Measurements from ENCODE around the gene GCFC2.
"Not testable (repeated sequence)": the region's sequence is repeated elsewhere in the genome, so short reads cannot be mapped to it uniquely, and the experiment has no call there.

Gene GCFC2

DNA sequence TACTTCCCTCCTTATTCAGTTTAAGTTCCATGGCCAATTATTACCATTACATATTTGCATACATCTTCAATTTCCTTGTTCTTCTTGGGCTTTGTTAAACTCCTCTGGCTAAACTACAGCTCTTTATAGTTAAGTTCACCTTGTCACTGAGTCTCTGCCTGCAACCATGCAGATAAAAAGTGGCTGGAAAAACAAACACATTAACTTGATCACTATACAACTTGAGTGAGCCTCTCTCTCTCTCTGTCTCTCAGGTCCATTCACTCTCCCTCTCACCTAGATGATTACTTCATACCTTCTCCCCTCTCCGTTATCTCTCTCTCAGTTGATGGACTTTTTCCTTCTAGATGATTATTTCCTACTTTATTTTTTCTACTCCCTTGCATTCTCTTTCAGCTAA lies 30.3 kb downstream of the GCFC2 start:
- no peak for DNase-seq (ENCODE audit: low read depth in 2 of 2, low spot score in 1 of 2)

DNA sequence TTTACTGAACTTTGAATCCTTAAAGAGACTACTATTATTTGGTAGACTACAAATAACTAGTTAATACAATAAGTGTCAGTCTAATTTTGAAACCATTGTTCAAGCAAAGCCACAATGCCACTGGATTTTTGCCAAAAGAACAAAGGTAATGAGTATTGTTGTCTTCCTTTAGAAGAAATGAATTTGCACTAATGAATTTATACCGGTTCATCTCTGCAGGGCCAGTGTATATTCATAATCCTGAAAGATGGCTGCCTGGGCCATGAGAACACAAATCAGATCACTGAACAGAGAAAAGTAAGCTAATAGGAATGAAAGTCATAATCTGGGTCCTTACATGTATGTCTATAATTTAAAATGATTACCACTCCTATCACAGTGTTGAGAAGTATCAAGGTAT lies 31.2 kb downstream of the GCFC2 start:
- DNase-seq (ENCODE audit: low read depth in 2 of 2, low spot score in 1 of 2) = no peak

DNA sequence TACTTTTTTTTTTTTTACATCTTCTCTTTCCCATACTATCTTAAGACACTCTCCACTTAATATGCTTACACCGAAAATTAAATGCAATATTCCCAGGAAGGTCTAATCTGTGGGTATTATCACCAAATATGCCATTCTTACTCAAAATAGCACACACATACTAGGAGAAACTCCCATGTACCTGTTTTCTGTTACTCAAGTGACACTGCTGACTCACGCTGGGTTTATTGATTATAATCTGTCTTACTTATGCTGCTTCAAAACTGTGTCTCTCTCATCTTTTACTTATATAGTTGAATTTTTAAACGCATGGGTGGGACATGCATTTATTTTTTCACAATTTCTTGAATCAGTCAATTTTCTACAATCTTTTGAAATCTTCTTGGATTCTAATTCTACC lies 34.3 kb downstream of the GCFC2 start:
- no peak for DNase-seq (ENCODE audit: low read depth in 2 of 2, low spot score in 1 of 2)

DNA sequence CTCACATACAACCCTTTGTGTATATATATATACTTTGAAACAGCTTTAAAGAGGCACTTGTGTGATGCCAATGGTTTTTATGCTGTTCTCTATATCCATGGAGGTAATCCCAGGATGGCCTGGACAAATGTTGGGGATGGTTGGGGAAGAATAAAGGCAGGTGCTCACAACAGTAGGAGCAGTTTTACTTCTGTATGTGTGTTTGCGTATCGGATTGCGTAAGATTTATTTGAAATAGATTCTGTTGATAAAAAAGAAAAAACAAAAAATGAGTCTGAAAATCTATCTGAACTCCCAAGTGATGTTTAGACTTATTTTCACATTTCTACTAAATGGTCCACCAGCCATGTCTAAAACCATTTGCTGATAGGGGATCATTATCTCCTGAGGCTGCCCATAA lies 34.8 kb downstream of the GCFC2 start:
- no peak for DNase-seq (ENCODE audit: low read depth in 2 of 2, low spot score in 1 of 2)

DNA sequence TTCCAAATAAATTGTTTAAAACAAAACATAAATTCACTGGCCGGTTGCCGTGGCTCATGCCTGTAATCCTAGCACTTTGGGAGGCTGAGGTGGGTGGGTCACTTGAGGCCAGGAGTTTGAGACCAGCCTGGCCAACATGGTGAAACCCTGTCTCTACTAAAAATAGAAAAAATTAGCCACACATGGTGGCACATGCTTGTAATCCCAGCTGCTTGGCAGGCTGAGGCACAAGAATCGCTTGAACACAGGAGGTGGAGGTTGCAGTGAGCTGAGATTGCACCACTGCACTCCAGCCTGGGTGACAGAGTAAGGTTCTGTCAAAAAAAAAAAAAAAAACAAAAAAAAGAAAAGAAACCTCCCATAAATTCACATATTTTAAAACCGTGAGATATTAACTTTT lies 35.3 kb downstream of the GCFC2 start:
- DNase-seq (ENCODE audit: low read depth in 2 of 2, low spot score in 1 of 2) = not testable (repeated sequence)

DNA sequence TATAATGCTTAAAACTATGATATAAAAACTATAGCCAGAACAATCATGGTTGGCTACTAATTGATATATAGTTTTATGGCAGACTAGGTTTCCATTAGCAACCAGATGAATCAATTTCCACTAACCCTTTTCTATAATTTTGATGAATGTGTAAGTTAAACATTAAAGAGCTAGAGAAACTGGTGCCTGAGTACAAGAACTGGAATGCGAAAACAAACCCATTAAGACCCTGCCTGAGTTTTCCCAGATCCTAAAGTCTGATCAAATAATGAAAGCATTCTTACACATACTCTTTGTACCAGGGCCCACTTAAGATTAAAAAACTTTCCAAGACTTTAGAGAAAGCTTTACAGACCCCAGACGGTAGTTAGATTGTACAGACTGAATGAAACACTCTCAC lies 42.8 kb downstream of the GCFC2 start:
- DNase-seq (ENCODE audit: low read depth in 2 of 2, low spot score in 1 of 2) = no peak

DNA sequence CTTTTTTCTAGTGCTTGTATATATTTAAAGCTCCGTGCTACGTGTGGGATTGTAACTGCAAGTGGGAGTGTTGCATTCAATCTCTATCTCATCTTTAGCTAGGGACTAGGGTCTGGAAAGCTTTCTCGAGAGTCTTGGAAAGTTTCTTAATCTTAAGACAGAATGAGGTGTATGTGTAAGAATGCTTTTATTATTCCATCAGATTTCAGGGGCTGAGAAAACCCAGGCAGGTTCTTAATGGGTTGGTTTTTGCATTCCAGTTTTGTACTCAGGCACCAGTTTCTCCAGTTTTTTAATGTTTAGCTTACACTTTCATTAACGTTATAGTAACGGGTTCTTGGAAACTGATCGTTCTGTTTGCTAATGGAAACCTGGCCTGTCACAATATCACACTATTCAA lies 43.8 kb downstream of the GCFC2 start:
- no peak for DNase-seq (ENCODE audit: low read depth in 2 of 2, low spot score in 1 of 2)

DNA sequence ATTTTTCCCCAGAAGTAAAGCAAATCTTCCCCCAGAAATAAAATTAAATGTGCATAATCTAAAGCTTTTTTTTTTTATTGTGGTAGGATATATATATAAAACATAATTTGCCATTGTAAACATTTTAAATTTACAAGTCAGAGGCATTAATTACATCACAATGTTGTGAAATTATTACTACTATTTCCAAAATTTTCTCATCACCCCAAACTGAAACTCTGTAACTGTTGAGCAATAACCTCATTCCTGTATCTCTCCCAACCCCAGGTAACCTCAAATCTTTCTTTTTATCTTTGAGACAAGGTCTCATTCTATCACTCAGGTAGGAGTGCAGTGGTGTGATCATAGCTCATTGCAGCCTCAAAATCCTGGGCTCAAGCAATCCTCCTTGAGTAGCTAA lies 52.9 kb downstream of the GCFC2 start:
- DNase-seq (ENCODE audit: low read depth in 2 of 2, low spot score in 1 of 2) = no peak

DNA sequence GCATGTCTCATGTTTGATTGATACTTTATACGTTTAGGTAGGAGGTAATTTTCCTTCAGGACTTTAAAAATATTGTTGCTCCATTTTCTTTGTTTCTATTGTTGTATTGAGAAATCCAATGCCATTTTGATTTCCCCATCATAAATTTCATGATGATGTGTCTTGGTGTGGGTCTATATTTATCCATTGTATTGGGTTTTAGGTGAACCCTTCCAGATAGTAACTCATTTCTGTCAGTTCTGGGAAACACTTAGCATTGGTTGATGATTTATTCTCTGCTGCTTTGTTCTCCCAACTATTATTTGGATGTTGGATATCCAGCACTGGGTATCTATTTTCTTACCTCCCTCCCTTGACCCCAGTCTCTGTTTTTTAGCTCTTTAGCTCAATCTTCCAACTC lies 54.2 kb downstream of the GCFC2 start:
- no peak for DNase-seq (ENCODE audit: low read depth in 2 of 2, low spot score in 1 of 2)

DNA sequence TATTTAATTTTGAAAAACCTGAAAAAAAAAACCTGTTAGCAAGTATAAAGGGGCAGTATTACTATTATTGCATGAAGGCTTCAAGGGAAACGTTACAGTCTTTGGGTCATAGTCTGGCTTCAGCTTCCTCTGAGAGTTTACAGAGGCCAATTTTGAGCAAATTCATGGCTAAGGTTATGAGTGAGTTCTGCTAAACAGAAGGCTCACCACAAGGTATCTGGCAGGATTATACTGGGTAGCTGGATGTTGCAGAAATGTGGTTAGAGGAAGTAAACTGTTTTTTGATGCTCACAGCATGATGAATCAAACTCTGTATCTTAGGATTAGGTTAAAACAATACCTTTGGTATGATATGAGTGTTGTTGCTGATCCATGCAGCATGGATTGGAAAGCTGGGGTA lies 54.9 kb downstream of the GCFC2 start:
- DNase-seq (ENCODE audit: low read depth in 2 of 2, low spot score in 1 of 2) = no peak

DNA sequence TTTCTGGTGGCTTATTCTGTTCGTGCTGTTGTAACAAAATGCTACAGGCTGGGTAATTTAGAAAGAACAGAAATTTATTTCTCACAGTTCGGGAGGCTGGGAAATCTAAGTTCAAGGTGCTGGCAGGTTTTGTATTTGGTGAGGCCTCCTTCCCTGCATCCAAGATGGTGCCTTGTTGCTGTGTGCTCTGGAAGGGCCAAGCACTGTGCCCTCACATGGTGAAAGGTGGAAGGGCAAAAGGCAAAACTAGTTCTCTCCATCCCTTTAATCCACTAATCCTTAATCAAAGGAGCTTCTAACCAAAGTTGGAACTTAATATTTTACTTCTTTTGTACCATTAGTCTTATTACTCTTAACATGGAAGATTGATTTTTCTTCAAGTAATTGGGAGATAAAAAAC lies 56.7 kb downstream of the GCFC2 start:
- DNase-seq (ENCODE audit: low read depth in 2 of 2, low spot score in 1 of 2) = no peak

DNA sequence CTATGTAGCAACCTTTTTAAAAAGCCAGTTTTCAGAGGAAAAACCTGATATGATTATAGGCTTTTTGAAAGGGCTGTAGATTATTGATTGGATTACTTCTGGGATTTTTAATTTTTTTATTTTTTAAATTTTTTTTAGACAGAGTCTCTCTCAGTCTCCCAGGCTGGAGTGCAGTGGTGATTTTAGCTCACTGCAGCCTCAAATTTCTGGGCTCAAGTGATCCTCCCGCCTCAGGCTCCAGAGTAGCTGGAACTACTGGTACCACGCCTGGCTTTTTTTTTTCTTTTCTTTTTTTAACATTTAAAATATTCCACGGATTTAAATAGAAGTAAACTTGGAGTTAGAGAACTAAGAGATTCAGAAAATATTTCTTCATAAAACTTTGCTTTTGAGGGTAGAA lies 62.9 kb downstream of the GCFC2 start:
- no peak for DNase-seq (ENCODE audit: low read depth in 2 of 2, low spot score in 1 of 2)

DNA sequence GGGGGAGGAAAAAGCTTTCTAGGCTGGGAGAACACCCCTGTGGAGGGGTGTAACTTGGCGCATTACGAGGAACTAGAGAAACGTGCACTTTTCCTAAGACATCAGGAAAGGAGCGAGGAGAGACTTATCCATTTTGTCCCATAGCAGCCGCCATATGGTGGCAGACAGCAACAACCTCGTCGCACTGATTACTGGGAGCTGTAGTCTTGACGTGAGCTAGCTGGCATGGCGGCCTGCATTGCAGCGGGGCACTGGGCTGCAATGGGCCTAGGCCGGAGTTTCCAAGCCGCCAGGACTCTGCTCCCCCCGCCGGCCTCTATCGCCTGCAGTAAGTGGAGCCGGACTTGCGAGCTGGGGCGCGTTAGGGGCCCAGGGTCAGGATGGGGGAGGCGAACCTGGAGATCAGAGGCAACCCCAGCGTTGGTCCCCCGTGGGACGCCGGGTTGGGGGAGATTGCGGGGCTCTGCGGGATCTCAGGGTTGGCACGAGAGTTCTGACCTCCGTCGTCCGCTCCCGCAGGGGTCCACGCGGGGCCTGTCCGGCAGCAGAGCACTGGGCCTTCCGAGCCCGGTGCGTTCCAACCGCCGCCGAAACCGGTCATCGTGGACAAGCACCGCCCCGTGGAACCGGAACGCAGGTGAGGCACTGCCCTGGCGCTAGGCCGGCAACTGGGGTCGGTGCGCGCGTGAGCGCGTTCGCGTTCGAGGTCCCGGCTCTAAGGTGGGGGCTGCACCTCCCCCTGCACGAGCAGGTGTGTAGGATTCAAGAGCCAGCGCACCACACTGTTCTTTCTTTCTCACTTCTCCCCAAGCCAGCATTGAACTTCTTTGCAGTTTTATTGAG lies 63.9 kb downstream of the GCFC2 start, which contains the start of gene MRPL19:
TSS of gene MRPL19 (plus strand) at position 201 of the 843 bp plus-strand sequence. CDS start at position 226, 25 bp downstream.
- peak; percentile 28 to 57 for DNase-seq (ENCODE audit: low read depth in 2 of 2, low spot score in 1 of 2)

DNA sequence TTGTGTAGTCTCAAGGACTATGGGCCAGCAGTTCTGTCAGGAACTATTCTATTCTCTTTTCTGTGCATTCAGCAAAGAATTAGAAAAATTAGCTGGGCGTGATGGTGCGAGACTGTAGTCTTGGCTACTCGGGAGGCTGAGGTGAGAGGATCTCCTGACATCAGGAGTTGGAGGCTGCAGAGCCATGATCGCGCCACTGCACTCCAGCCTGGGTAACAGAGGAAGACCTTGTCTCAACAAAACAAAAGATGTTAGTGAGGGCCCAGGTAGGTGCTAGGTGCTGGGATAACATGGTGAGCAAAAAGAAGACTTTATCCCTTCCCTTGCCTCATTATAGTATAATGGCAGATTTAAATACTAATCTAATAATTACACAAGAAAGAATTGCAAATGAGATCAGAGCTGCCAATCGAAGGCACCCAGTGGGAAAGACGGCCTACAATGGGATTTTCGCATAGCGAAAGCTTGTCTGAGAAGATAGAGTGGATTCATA lies 64.6 kb downstream of the GCFC2 start:
- no peak for DNase-seq (ENCODE audit: low read depth in 2 of 2, low spot score in 1 of 2)

DNA sequence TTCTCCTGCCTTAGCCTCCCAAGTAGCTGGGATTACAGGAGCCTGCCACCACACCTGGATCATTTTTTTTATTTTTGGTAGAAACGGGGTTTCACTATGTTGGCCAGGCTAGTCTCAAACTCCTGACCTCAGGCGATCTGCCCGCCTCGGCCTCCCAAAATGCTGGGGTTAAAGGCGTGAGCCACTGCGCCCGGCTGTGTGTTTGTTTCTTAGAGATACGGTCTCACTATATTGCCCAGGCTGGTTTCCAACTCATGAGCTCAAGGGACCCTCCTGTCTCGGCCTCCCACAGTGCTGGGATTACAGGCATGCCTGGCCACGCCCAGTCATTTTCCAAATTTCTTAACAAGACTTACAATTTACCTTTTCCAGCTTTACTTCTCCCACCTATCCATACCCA lies 65.1 kb downstream of the GCFC2 start:
- no peak for DNase-seq (ENCODE audit: low read depth in 2 of 2, low spot score in 1 of 2)

DNA sequence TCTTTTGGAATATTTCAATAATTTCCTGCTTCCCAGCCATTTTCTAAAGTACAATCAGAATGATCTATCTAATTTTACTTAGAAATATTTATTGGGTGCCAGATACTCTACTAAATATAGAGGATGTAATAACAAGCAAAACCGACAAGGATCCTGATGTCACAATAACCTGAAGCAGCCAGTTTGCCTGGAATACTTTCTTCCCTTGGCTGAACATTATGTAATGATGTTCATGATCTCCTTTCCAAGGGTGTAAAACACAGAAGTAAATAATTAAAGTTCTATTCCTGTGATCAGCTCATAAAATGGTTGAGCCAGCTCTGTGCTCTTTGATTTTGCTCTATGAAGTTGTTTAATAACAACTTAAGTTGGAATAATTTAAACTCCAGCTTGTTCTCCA lies 66.7 kb downstream of the GCFC2 start:
- DNase-seq (ENCODE audit: low read depth in 2 of 2, low spot score in 1 of 2) = no peak

DNA sequence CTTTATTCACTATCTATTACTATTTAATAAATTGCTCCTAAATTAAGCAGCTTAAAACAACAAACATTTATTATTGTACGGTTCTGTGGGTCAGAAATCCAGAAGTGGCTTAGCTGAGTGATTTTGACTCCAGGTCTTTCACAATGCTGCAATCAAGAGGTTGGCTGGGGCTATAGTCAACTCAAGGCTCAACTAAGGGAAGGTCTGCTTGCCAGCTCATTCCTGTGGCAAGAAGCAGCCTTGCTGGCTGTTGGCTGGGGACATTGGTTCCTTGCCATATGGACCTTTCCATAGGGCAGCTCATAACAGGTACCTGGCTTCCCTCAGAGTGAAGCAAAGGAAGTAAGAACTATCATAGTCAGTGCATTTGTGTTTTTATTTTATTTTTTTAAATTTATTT lies 69.1 kb downstream of the GCFC2 start:
- DNase-seq (ENCODE audit: low read depth in 2 of 2, low spot score in 1 of 2) = no peak

DNA sequence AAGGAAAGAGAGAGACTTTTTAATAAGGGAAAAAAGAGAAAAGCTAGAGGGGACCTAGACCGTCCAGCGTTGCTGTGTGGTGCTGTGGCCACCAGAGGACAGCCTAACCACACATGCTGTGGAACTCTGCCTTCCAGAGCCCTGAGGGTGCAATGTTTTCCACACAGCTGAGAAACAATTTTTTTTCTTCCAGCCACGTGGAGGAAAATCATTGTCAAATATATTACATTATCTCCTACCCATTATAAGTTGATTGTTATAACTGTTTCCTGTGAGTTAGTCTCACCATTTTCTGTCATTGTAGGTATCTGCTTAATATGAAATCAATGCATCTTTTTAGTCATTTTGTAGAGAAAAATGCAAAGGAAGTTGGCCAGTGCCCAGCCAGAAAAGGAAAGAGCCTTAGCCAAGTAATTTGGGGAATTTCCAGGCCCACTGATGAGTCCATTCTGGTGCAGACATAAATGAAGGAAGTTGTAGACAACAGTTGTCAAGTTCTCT lies 70.0 kb downstream of the GCFC2 start:
- peak; percentile 3 to 34 for DNase-seq (ENCODE audit: low read depth in 2 of 2, low spot score in 1 of 2)

DNA sequence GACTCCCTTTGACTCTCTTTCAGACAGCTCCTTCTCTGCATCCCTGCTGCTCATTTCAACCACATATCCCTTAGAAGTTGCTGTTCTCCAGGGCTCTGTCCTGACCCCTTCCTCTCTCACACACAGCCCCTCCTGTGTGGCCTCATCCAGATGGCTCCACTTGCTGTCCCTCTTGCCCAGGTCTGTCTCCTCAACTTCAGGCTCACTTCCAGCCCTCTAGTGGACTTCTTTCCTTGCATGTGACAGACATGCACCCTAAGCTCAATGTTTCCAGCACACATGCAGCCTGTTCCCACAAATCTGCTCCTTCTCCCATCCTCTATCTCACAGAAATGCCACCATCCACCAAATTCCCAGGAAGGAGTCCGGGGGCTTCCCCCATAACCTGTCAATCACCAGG lies 73.1 kb downstream of the GCFC2 start:
- no peak for DNase-seq (ENCODE audit: low read depth in 2 of 2, low spot score in 1 of 2)

DNA sequence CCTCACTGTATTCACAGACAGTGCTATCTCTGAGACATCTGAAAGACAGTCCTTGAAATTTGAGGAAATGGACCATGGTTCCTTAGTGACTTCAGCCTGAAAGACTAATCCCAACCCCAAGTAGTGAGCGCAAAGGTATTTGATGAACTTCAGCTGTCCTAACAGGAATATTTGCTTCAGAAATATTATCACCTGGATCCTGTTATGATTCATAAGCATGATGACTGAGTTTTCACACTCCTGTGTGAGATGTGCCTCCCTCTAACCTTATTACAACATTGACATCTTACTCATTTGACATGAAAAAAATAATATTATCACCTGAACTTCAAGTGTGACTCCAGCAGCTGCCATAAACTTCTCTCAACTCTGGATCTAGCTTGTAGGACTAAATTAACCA lies 75.8 kb downstream of the GCFC2 start:
- no peak for DNase-seq (ENCODE audit: low read depth in 2 of 2, low spot score in 1 of 2)

DNA sequence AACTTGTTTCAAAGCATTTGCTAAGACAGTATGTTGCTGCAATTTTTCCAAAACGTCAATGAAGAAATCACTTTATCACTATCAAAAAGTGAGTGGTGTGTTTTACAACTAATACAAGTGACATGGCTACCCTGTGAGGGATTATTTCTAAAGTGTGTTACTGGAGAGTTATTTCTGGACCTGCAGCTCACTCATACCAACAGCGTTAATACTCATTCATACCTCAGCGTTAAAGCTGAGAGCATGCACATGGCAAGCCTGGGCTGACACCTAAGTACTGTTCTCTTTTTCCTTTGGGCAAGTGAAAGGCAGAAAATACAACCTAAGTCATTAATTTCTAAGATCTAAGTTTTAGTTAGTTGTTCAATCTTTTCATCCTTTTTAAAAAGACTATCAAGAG lies 77.1 kb downstream of the GCFC2 start:
- no peak for DNase-seq (ENCODE audit: low read depth in 2 of 2, low spot score in 1 of 2)

DNA sequence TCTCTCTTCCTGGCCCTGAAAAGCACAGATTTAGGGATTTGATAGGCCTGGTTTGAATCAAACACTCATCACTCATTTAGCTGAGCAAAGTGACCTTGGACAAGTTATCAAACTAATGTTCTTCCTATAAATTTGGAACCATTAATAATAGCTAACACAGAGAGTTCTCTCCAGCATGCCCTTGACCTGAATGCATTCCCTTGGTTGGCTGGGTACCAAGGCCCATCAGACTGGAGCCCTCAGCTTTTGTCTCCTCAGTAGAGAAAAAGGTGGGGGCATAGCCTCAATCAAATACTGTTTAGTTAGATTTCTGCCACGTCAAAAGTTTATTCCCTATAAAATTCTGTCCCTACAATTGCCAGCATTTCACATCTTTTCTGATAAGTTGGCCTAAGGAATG lies 77.9 kb downstream of the GCFC2 start:
- DNase-seq (ENCODE audit: low read depth in 2 of 2, low spot score in 1 of 2) = no peak
